ENCODE results near the gene ADAMTS10. TPM values are rescaled to one million over a fixed set of nuclear protein-coding genes. Genes with fewer than 3 reads are reported as not detected.

The ADAMTS10 gene
- total and polyA plus RNA-seq, 10 donors: 7.8 to 33.8 (median 18.0) TPM

- H3K27me3 ChIP-seq (replicated peaks in 1 of 7): peaks cover 0 to 26% (median 0%) of the 10 kb centered on the region in 7 donors
- TF ChIP-seq POLR2AphosphoS5 (IDR thresholded peaks at IDR 0.05) (peak in 1 of 3 donors; percentile 10), POLR2A (IDR thresholded peaks at IDR 0.05) (no peak), CTCF (IDR thresholded peaks at IDR 0.05 in 8 of 11, conservative IDR thresholded peaks at IDR 0.05 in 3 of 11) (peak; percentile 75 to 99 (median 94))
- intact Hi-C loops (cut with DNase I; ENCODE audit: low total_unique reads): loop anchor here (5.0 kb wide), 2 partner anchors 38 to 423 kb away; no protein-coding TSS in a partner anchor
- H3K27ac ChIP-seq: no peak overlapping the region
- DNase-seq: peak; percentile 90
- H3K4me3 ChIP-seq: peak overlapping the region in 2 of 8 donors; percentile 24 to 53
- H3K4me1 ChIP-seq: peaks cover 3 to 29% (median 15%) of the 10 kb centered on the region in 6 donors
- H3K9me3 ChIP-seq: no peaks in the 10 kb centered on the region
- H3K36me3 ChIP-seq: no peaks in the 10 kb centered on the region
- WGBS, 5 donors: 4 to 6% (median 5%) methylated on average over 15 of the region's 15 CpGs
Observed at GRCh38 chr19:8654591-8655339, 44.2 kb upstream of the ADAMTS10 start.

GRCh38 chr19:8648240-8648639, 37.7 kb upstream of the ADAMTS10 start:
- Histone ChIP-seq H3K27me3 (replicated peaks in 1 of 7) (peaks cover 0 to 27% (median 0%) of the 10 kb centered on the region in 7 donors), H3K9me3 (no peaks in the 10 kb centered on the region), H3K36me3 (no peaks in the 10 kb centered on the region), H3K27ac (peak overlapping the region in 4 of 8 donors; percentile 5 to 62 (median 39)), H3K4me3 (no peak overlapping the region), H3K4me1 (peaks cover 0 to 48% (median 10%) of the 10 kb centered on the region in 6 donors)
- intact Hi-C loops (cut with DNase I; ENCODE audit: low total_unique reads): no loop called here
- 42 to 78% (median 58%) methylated on average over 6 of the region's 6 CpGs for WGBS, 5 donors
- TF ChIP-seq POLR2AphosphoS5 (IDR thresholded peaks at IDR 0.05) (no peak), CTCF (IDR thresholded peaks at IDR 0.05 in 8 of 11, conservative IDR thresholded peaks at IDR 0.05 in 3 of 11) (no peak), POLR2A (IDR thresholded peaks at IDR 0.05) (no peak)
- DNase-seq: no peak

GRCh38 chr19:8643860-8644653, 33.5 kb upstream of the ADAMTS10 start:
- DNase-seq: no peak
- Histone ChIP-seq H3K9me3 (peaks cover 0 to 7% (median 4%) of the 10 kb centered on the region in 8 donors), H3K27ac (no peak overlapping the region), H3K27me3 (replicated peaks in 1 of 7) (peaks cover 0 to 41% (median 0%) of the 10 kb centered on the region in 7 donors), H3K4me1 (peaks cover 0 to 61% (median 15%) of the 10 kb centered on the region in 6 donors), H3K4me3 (no peak overlapping the region), H3K36me3 (no peaks in the 10 kb centered on the region)
- intact Hi-C loops (cut with DNase I; ENCODE audit: low total_unique reads): loop anchor here (5.0 kb wide), 1 partner anchor 292 kb away; no protein-coding TSS in a partner anchor
- TF ChIP-seq POLR2A (IDR thresholded peaks at IDR 0.05) (no peak), POLR2AphosphoS5 (IDR thresholded peaks at IDR 0.05) (no peak), CTCF (IDR thresholded peaks at IDR 0.05 in 8 of 11, conservative IDR thresholded peaks at IDR 0.05 in 3 of 11) (no peak)
- WGBS, 5 donors: 72 to 91% (median 78%) methylated on average over 7 of the region's 7 CpGs

Data from spleen (tissue), 11 donors.